Activated CD8-positive, alpha-beta memory T cell treated with anti-CD3 and anti-CD28 coated beads for 24 hours (primary cell): ENCODE measurements around the gene KCNK18.
"Not testable (repeated sequence)": the region's sequence is repeated elsewhere in the genome, so short reads cannot be mapped to it uniquely, and the experiment has no call there.

ENCODE experiments used
- DNase-seq: peaks from one replicate; pipeline ENCODE4 v3.0.0-alpha.2; 2020

Gene KCNK18

GRCh38 chr10:117222976-117223692, 25.8 kb downstream of the KCNK18 start:
- no peak for DNase-seq

- no peak for DNase-seq
These were observed 26.6 kb downstream of the KCNK18 start for GRCh38 chr10:117223693-117224430.

- no peak for DNase-seq
These were observed 27.6 kb downstream of the KCNK18 start for GRCh38 chr10:117224881-117225280.

GRCh38 chr10:117226813-117227451, 29.6 kb downstream of the KCNK18 start:
- no peak for DNase-seq

- DNase-seq = no peak
These were observed 30.9 kb downstream of the KCNK18 start for GRCh38 chr10:117228210-117228609.

- not testable (repeated sequence) for DNase-seq
These were observed 32.8 kb downstream of the KCNK18 start for GRCh38 chr10:117230107-117230506.

- no peak for DNase-seq
These were observed 40.2 kb downstream of the KCNK18 start for GRCh38 chr10:117237401-117237991.

- no peak for DNase-seq
These were observed 41.8 kb downstream of the KCNK18 start for GRCh38 chr10:117239051-117239450.

- no peak for DNase-seq
These were observed 42.7 kb downstream of the KCNK18 start for GRCh38 chr10:117239721-117240620.

GRCh38 chr10:117240621-117241529, 43.6 kb downstream of the KCNK18 start, which contains the start of gene SLC18A2:
TSS of gene SLC18A2 (plus strand) at chr10:117241114. CDS start at chr10:117241694, 580 bp downstream.
- DNase-seq = no peak

- no peak for DNase-seq
These were observed 44.5 kb downstream of the KCNK18 start for GRCh38 chr10:117241541-117242462.

GRCh38 chr10:117242463-117242832, 45.2 kb downstream of the KCNK18 start:
- no peak for DNase-seq

GRCh38 chr10:117246997-117247671, 49.8 kb downstream of the KCNK18 start:
- no peak for DNase-seq

GRCh38 chr10:117248750-117249465, 51.6 kb downstream of the KCNK18 start:
- no peak for DNase-seq

- DNase-seq = no peak
These were observed 52.3 kb downstream of the KCNK18 start for GRCh38 chr10:117249493-117250093.

GRCh38 chr10:117250411-117250810, 53.1 kb downstream of the KCNK18 start:
- DNase-seq = no peak

GRCh38 chr10:117253908-117254307, 56.6 kb downstream of the KCNK18 start:
- no peak for DNase-seq

GRCh38 chr10:117254338-117254737, 57.0 kb downstream of the KCNK18 start:
- no peak for DNase-seq
